SK-N-SH treated with all-trans-retinoic acid at 6 μM for 48 hours (cell line): ENCODE data around the gene EEF2.

Experiments
- ATAC-seq: fragments of 200-7000 bp; cut with Tn5 transposase; 3 replicates; pipeline ENCODE4 v1.9.1; 2020; ENCODE audit warnings: mild to moderate bottlenecking, moderate library complexity
- ARNTL ChIP-seq: fragments of 450-650 bp; formaldehyde crosslinking; IDR thresholded peaks from 2 replicates; pipeline ENCODE4 v1.5.0; 2020; ENCODE audit warnings: low read depth, mild to moderate bottlenecking, moderate library complexity, borderline replicate concordance
- BACH2 ChIP-seq: fragments of 250-450 bp; sonication (Bioruptor Pico); IDR thresholded peaks from 2 replicates; pipeline ENCODE4 v1.9.0; 2021; ENCODE audit warnings: mild to moderate bottlenecking, borderline replicate concordance
- CREB5 ChIP-seq: fragments of 250-450 bp; sonication (Bioruptor Pico); IDR thresholded peaks from 2 replicates; pipeline ENCODE4 v1.5.1; 2020; ENCODE audit warnings: low read depth, mild to moderate bottlenecking, moderate library complexity
- CSDC2 ChIP-seq: fragments of 250-450 bp; sonication (Bioruptor Pico); IDR thresholded peaks from 2 replicates; pipeline ENCODE4 v1.5.0; 2020; ENCODE audit warnings: mild to moderate bottlenecking, moderate library complexity
- ESRRG ChIP-seq: fragments of 250-450 bp; sonication (Bioruptor Pico); IDR thresholded peaks from 2 replicates; pipeline ENCODE4 v1.6.1; 2021; ENCODE audit warnings: mild to moderate bottlenecking
- GLIS3 ChIP-seq: fragments of 250-450 bp; sonication (Bioruptor Pico); IDR thresholded peaks from 2 replicates; pipeline ENCODE4 v1.5.0; 2020; ENCODE audit warnings: mild to moderate bottlenecking, moderate library complexity
- ISL1 ChIP-seq: fragments of 250-450 bp; sonication (Bioruptor Pico); IDR thresholded peaks from 2 replicates; pipeline ENCODE4 v2.1.2; 2022; ENCODE audit warnings: mild to moderate bottlenecking, moderate library complexity
- OSR1 ChIP-seq: fragments of 250-450 bp; sonication (Bioruptor Pico); IDR thresholded peaks from 2 replicates; pipeline ENCODE4 v1.8.0; 2022; ENCODE audit warnings: moderate library complexity, mild to moderate bottlenecking, inconsistent platforms
- PPARA ChIP-seq: fragments of 250-450 bp; sonication (Bioruptor Pico); IDR thresholded peaks from 2 replicates; pipeline ENCODE4 v1.5.0; 2020; ENCODE audit warnings: mild to moderate bottlenecking, borderline replicate concordance
- RARB ChIP-seq: fragments of 250-450 bp; sonication (Bioruptor Pico); IDR thresholded peaks from 2 replicates; pipeline ENCODE4 v1.8.0; 2021; ENCODE audit warnings: mild to moderate bottlenecking, moderate library complexity
- SNAI2 ChIP-seq: fragments of 250-450 bp; sonication (Bioruptor Pico); IDR thresholded peaks from 2 replicates; pipeline ENCODE4 v1.5.0; 2020; ENCODE audit warnings: mild to moderate bottlenecking, moderate library complexity
- TCF4 ChIP-seq: fragments of 250-450 bp; sonication (Bioruptor Pico); IDR thresholded peaks from 2 replicates; pipeline ENCODE4 v1.8.0; 2021; ENCODE audit warnings: mild to moderate bottlenecking, moderate library complexity, borderline replicate concordance
- TOX ChIP-seq: fragments of 250-450 bp; sonication (Bioruptor Pico); IDR thresholded peaks from 2 replicates; pipeline ENCODE4 v1.8.0; 2021; ENCODE audit warnings: mild to moderate bottlenecking, moderate library complexity, borderline replicate concordance
- TSHZ2 ChIP-seq: fragments of 250-450 bp; sonication (Bioruptor Pico); IDR thresholded peaks from 2 replicates; pipeline ENCODE4 v1.5.0; 2020; ENCODE audit warnings: mild to moderate bottlenecking, moderate library complexity
- ZC3H10 ChIP-seq: fragments of 250-450 bp; sonication (Bioruptor Pico); IDR thresholded peaks from 2 replicates; pipeline ENCODE4 v1.5.1; 2021; ENCODE audit warnings: mild to moderate bottlenecking, moderate library complexity
- ZFP3 ChIP-seq: fragments of 250-450 bp; sonication (Bioruptor Pico); IDR thresholded peaks from 2 replicates; pipeline ENCODE4 v1.5.0; 2020; ENCODE audit warnings: mild to moderate bottlenecking, moderate library complexity
- ZFP30 ChIP-seq: fragments of 450-650 bp; formaldehyde crosslinking; IDR thresholded peaks from 2 replicates; pipeline ENCODE4 v1.5.0; 2022; ENCODE audit warnings: mild to moderate bottlenecking, moderate library complexity
- ZNF565 ChIP-seq: fragments of 450-650 bp; formaldehyde crosslinking; conservative IDR thresholded peaks from 2 replicates; pipeline ENCODE4 v1.5.0; 2020; ENCODE audit warnings: low read depth, mild to moderate bottlenecking, moderate library complexity
- ZNF70 ChIP-seq: fragments of 450-650 bp; formaldehyde crosslinking; IDR thresholded peaks from 2 replicates; pipeline ENCODE4 v1.5.0; 2020; ENCODE audit warnings: mild to moderate bottlenecking, moderate library complexity
- ZNF8 ChIP-seq: fragments of 450-650 bp; formaldehyde crosslinking; IDR thresholded peaks from 2 replicates; pipeline ENCODE4 v1.5.0; 2020; ENCODE audit warnings: mild to moderate bottlenecking, moderate library complexity
- TF ChIP-seq, protein P1 (sequence below): fragments of 250-450 bp; sonication (Bioruptor Pico); IDR thresholded peaks from 2 replicates; pipeline ENCODE4 v1.8.0; 2021; ENCODE audit warnings: low read depth, mild to moderate bottlenecking, moderate library complexity, borderline replicate concordance

The EEF2 gene

DNA sequence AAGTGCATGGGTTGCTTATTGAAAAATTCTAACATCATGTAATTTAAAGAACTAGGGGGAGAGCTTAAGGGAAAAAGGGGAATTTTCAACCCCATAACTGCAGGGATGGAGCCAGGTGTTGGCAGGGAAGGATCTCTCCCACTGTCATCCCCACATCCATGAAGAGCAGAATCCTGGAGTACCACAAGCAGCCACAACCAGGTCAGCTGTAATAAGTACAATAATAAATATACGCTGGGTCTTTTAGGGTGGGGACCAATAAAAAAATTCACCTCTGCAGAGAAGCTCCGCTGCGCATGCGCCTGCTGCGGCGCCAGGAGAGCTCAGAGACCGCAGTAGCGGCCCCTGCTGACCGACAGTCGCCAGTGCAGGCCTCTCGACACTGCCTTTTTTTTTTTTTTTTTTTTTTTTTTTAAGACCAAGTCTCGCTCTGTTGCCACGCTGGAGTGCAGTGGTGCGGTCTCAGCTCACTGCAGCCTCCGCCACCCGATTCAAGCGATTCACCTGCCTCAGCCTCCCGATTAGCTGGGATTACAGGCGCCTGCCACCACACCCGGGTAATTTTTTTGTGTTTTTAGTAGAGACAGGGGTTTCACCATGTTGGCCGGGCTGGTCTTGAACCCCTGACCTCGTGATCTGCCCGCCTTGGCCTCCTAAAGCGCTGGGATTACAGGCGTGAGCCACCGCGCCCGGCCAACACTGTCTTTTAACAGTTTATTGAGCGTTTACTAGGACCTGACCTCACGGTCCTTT is 2.5 kb upstream of the EEF2 start (continued):
- TF ChIP-seq PPARA (CRISPR knock-in tag) (no peak), TCF4 (no peak), ZFP3 (CRISPR knock-in tag) (no peak), TOX (no peak), ZNF565 (CRISPR knock-in tag) (no peak), BACH2 (CRISPR knock-in tag) (no peak), OSR1 (CRISPR knock-in tag) (no peak)
- TF ChIP-seq, all 23 proteins: peak for 0

GRCh38 chr19:3986260-3987041 is 1.2 kb upstream of the EEF2 start:
- TF ChIP-seq GLIS3 (CRISPR knock-in tag) (no peak), ZNF565 (CRISPR knock-in tag) (no peak), CREB5 (CRISPR knock-in tag) (no peak), PPARA (CRISPR knock-in tag) (no peak), ZNF8 (no peak), ARNTL (CRISPR knock-in tag) (no peak), RARB (CRISPR knock-in tag) (no peak), ZFP30 (no peak), BACH2 (CRISPR knock-in tag) (no peak), SNAI2 (CRISPR knock-in tag) (no peak), ZFP3 (CRISPR knock-in tag) (no peak)
- ATAC-seq: peak; percentile 66

GRCh38 chr19:3985643-3986259 is 488 bp upstream of the EEF2 start:
- TF ChIP-seq ZFP30 (no peak), TSHZ2 (CRISPR knock-in tag) (no peak), ISL1 (CRISPR knock-in tag) (no peak), SNAI2 (CRISPR knock-in tag) (no peak), TOX (no peak), ZNF70 (CRISPR knock-in tag) (no peak), ZNF565 (CRISPR knock-in tag) (no peak), PPARA (CRISPR knock-in tag) (no peak), TCF4 (no peak), CSDC2 (no peak), ZC3H10 (CRISPR knock-in tag) (no peak), RARB (CRISPR knock-in tag) (no peak), GLIS3 (CRISPR knock-in tag) (no peak), OSR1 (CRISPR knock-in tag) (no peak), CREB5 (CRISPR knock-in tag) (no peak), ESRRG (CRISPR knock-in tag) (no peak), ZNF8 (no peak), BACH2 (CRISPR knock-in tag) (no peak)
- TF ChIP-seq, protein P1, sequence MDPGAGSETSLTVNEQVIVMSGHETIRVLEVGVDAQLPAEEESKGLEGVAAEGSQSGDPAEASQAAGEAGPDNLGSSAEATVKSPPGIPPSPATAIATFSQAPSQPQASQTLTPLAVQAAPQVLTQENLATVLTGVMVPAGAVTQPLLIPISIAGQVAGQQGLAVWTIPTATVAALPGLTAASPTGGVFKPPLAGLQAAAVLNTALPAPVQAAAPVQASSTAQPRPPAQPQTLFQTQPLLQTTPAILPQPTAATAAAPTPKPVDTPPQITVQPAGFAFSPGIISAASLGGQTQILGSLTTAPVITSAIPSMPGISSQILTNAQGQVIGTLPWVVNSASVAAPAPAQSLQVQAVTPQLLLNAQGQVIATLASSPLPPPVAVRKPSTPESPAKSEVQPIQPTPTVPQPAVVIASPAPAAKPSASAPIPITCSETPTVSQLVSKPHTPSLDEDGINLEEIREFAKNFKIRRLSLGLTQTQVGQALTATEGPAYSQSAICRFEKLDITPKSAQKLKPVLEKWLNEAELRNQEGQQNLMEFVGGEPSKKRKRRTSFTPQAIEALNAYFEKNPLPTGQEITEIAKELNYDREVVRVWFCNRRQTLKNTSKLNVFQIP (CRISPR knock-in tag): no peak
- TF ChIP-seq, all 23 proteins: peak for 0
- ATAC-seq: no peak
